Measurements from ENCODE around the gene SAP25.
"Not testable (repeated sequence)": the region's sequence is repeated elsewhere in the genome, so short reads cannot be mapped to it uniquely, and the experiment has no call there.

The SAP25 gene

GRCh38 chr7:100556541-100556940 is 17.2 kb downstream of the SAP25 start:
- POLR2A ChIA-PET (ENCODE audit: low non-redundant PET), result interaction anchor here (0.6 kb wide), 1 partner anchor 99 kb away, joined by 7 read pairs; no protein-coding TSS in a partner anchor
- TF ChIP-seq CTCF (conservative IDR thresholded peaks at IDR 0.05; ENCODE audit: low read depth), result no peak
- CTCF ChIA-PET, result interaction anchor here (0.5 to 2.4 kb wide), 4 partner anchors 18 to 91 kb away, joined by 3 to 8 read pairs (median 4); no protein-coding TSS in a partner anchor
- H3K27ac ChIP-seq, result peak overlapping the region; percentile 79
- DNase-seq (ENCODE audit: low spot score), result no peak

GRCh38 chr7:100555701-100556100 is 18.0 kb downstream of the SAP25 start:
- no peak for DNase-seq (ENCODE audit: low spot score)
- H3K27ac ChIP-seq, result peak overlapping the region; percentile 79
- no peak for TF ChIP-seq CTCF (conservative IDR thresholded peaks at IDR 0.05; ENCODE audit: low read depth)
- ChIA-PET POLR2A (ENCODE audit: low non-redundant PET) (no interaction called here), CTCF (interaction anchor here (0.5 to 2.4 kb wide), 2 partner anchors 87 to 90 kb away, joined by 4 to 8 read pairs; no protein-coding TSS in a partner anchor)

GRCh38 chr7:100553032-100553431 is 20.7 kb downstream of the SAP25 start:
- DNase-seq (ENCODE audit: low spot score), result no peak
- TF ChIP-seq CTCF (conservative IDR thresholded peaks at IDR 0.05; ENCODE audit: low read depth), result no peak
- no peak overlapping the region for H3K27ac ChIP-seq
- ChIA-PET POLR2A (ENCODE audit: low non-redundant PET) (no interaction called here), CTCF (no interaction called here)

- ChIA-PET CTCF (no interaction called here), POLR2A (ENCODE audit: low non-redundant PET) (no interaction called here)
- no peak overlapping the region for H3K27ac ChIP-seq
- DNase-seq (ENCODE audit: low spot score), result no peak
- no peak for TF ChIP-seq CTCF (conservative IDR thresholded peaks at IDR 0.05; ENCODE audit: low read depth)
Measured at GRCh38 chr7:100552532-100552931, 21.2 kb downstream of the SAP25 start.

GRCh38 chr7:100548446-100548845 is 25.3 kb downstream of the SAP25 start:
- POLR2A ChIA-PET (ENCODE audit: low non-redundant PET); DNase-seq (ENCODE audit: low spot score): not testable (repeated sequence)
- CTCF ChIA-PET, result interaction anchor here (0.7 to 1.7 kb wide), 3 partner anchors 11 to 156 kb away, joined by 3 to 11 read pairs (median 3); no protein-coding TSS in a partner anchor
- peak overlapping the region; percentile 43 for H3K27ac ChIP-seq

GRCh38 chr7:100547872-100548271 is 25.8 kb downstream of the SAP25 start:
- ChIA-PET POLR2A (ENCODE audit: low non-redundant PET) (no interaction called here), CTCF (interaction anchor here (1.2 to 1.7 kb wide), 2 partner anchors 12 to 78 kb away, joined by 3 to 11 read pairs; no protein-coding TSS in a partner anchor)

More at GRCh38 chr7:100547872-100548271, 25.8 kb downstream of the SAP25 start:
- TF ChIP-seq CTCF (conservative IDR thresholded peaks at IDR 0.05; ENCODE audit: low read depth), result no peak
- peak overlapping the region; percentile 43 for H3K27ac ChIP-seq
- no peak for DNase-seq (ENCODE audit: low spot score)
